Measurements from ENCODE around the gene SMYD3. TPM values are rescaled to one million over a fixed set of nuclear protein-coding genes. Genes with fewer than 3 reads are reported as not detected.
"Not testable (repeated sequence)": the region's sequence is repeated elsewhere in the genome, so short reads cannot be mapped to it uniquely, and the experiment has no call there.

The SMYD3 gene
- total RNA-seq, 8 experiments from 2014 or later = 8.8 to 39.7 (median 29.1) TPM

- Histone ChIP-seq H3K27ac (no peak overlapping the region), H3K4me1 (replicated peaks in 1 of 2) (peaks cover 6 to 7% of the 10 kb centered on the region in 2 donors), H3K4me3 (no peak overlapping the region)
- ATAC-seq (replicated peaks in 6 of 8) = no peak
- in situ Hi-C loops (cut with MboI; ENCODE audit: low pct_unique_long_range_greater_than_20kb in 2 of 9, low sequenced_read_pairs in 9 of 9, unreplicated experiment in 9 of 9) = no loop called here
- 17 to 93% (median 89%) methylated on average over 1 to 11 of the region's 13 CpGs for WGBS, 10 experiments
Observed at GRCh38 chr1:245825128-245825901, 681.8 kb downstream of the SMYD3 start.

GRCh38 chr1:245823408-245824147 lies 683.5 kb downstream of the SMYD3 start:
- Histone ChIP-seq H3K27ac (no peak overlapping the region), H3K4me3 (no peak overlapping the region), H3K4me1 (replicated peaks in 1 of 2) (peaks cover 6 to 7% of the 10 kb centered on the region in 2 donors)
- in situ Hi-C loops (cut with MboI; ENCODE audit: low pct_unique_long_range_greater_than_20kb in 2 of 9, low sequenced_read_pairs in 9 of 9, unreplicated experiment in 9 of 9) = no loop called here
- ATAC-seq (replicated peaks in 6 of 8) = no peak
- WGBS, 10 experiments = 61 to 100% (median 89%) methylated on average over 1 to 12 of the region's 13 CpGs; no CpG with 5 or more reads in 2 of the 10 experiments

GRCh38 chr1:245822996-245823395 lies 684.1 kb downstream of the SMYD3 start:
- Histone ChIP-seq H3K4me3 (no peak overlapping the region), H3K27ac (peak overlapping the region in 1 of 2 donors; percentile 11), H3K4me1 (replicated peaks in 1 of 2) (peaks cover 6 to 7% of the 10 kb centered on the region in 2 donors)
- 0 to 93% (median 82%) methylated on average over 1 to 11 of the region's 11 CpGs; no CpG with 5 or more reads in 4 of the 10 experiments for WGBS, 10 experiments
- in situ Hi-C loops (cut with MboI; ENCODE audit: low pct_unique_long_range_greater_than_20kb in 2 of 9, low sequenced_read_pairs in 9 of 9, unreplicated experiment in 9 of 9) = no loop called here
- ATAC-seq (replicated peaks in 6 of 8) = peak in 7 of 8 experiments; percentile 62 to 81 (median 76)

GRCh38 chr1:245818363-245818762 lies 688.7 kb downstream of the SMYD3 start:
- in situ Hi-C loops (cut with MboI; ENCODE audit: low pct_unique_long_range_greater_than_20kb in 2 of 9, low sequenced_read_pairs in 9 of 9, unreplicated experiment in 9 of 9); ATAC-seq (replicated peaks in 6 of 8); H3K27ac ChIP-seq; H3K4me3 ChIP-seq: not testable (repeated sequence)
- WGBS, 10 experiments = 80% methylated on average over 3 of the region's 6 CpGs; no CpG with 5 or more reads in 9 of the 10 experiments
- peaks cover 7 to 14% of the 10 kb centered on the region in 2 donors for H3K4me1 ChIP-seq (replicated peaks in 1 of 2)

GRCh38 chr1:245816496-245816895 lies 690.6 kb downstream of the SMYD3 start:
- ATAC-seq (replicated peaks in 6 of 8); H3K4me1 ChIP-seq (replicated peaks in 1 of 2); H3K4me3 ChIP-seq; in situ Hi-C loops (cut with MboI; ENCODE audit: low pct_unique_long_range_greater_than_20kb in 2 of 9, low sequenced_read_pairs in 9 of 9, unreplicated experiment in 9 of 9): not testable (repeated sequence)
- peak overlapping the region in 1 of 2 donors; percentile 26 for H3K27ac ChIP-seq
- WGBS, 10 experiments = 81 to 100% (median 85%) methylated on average over 1 to 4 of the region's 24 CpGs; no CpG with 5 or more reads in 4 of the 10 experiments

GRCh38 chr1:245814651-245815050 lies 692.4 kb downstream of the SMYD3 start:
- ATAC-seq (replicated peaks in 6 of 8) = no peak
- H3K4me1 ChIP-seq (replicated peaks in 1 of 2) = peaks cover 12 to 16% of the 10 kb centered on the region in 2 donors
- H3K27ac ChIP-seq = no peak overlapping the region
- in situ Hi-C loops (cut with MboI; ENCODE audit: low pct_unique_long_range_greater_than_20kb in 2 of 9, low sequenced_read_pairs in 9 of 9, unreplicated experiment in 9 of 9) = no loop called here
- 44 to 100% (median 73%) methylated on average over 2 to 10 of the region's 10 CpGs; no CpG with 5 or more reads in 3 of the 10 experiments for WGBS, 10 experiments
- H3K4me3 ChIP-seq = no peak overlapping the region

GRCh38 chr1:245812278-245812677 lies 694.8 kb downstream of the SMYD3 start:
- WGBS, 10 experiments = 74 to 100% (median 92%) methylated on average over 1 to 6 of the region's 6 CpGs; no CpG with 5 or more reads in 4 of the 10 experiments
- no peak for ATAC-seq (replicated peaks in 6 of 8)
- Histone ChIP-seq H3K4me3 (no peak overlapping the region), H3K4me1 (replicated peaks in 1 of 2) (peaks cover 14 to 26% of the 10 kb centered on the region in 2 donors), H3K27ac (no peak overlapping the region)
- in situ Hi-C loops (cut with MboI; ENCODE audit: low pct_unique_long_range_greater_than_20kb in 2 of 9, low sequenced_read_pairs in 9 of 9, unreplicated experiment in 9 of 9) = no loop called here

- H3K4me1 ChIP-seq (replicated peaks in 1 of 2) = peaks cover 9 to 27% of the 10 kb centered on the region in 2 donors
- no peak overlapping the region for H3K27ac ChIP-seq
- H3K4me3 ChIP-seq = no peak overlapping the region
- 23 to 70% (median 53%) methylated on average over 1 to 7 of the region's 7 CpGs; no CpG with 5 or more reads in 2 of the 10 experiments for WGBS, 10 experiments
- in situ Hi-C loops (cut with MboI; ENCODE audit: low pct_unique_long_range_greater_than_20kb in 2 of 9, low sequenced_read_pairs in 9 of 9, unreplicated experiment in 9 of 9) = no loop called here
- ATAC-seq (replicated peaks in 6 of 8) = peak in 5 of 8 experiments; percentile 65 to 86 (median 83)
Observed at GRCh38 chr1:245810789-245811337, 696.2 kb downstream of the SMYD3 start.

- no peak overlapping the region for H3K4me3 ChIP-seq
- peaks cover 9 to 29% of the 10 kb centered on the region in 2 donors for H3K4me1 ChIP-seq (replicated peaks in 1 of 2)
- WGBS, 10 experiments = 69 to 100% (median 94%) methylated on average over 1 to 5 of the region's 6 CpGs; no CpG with 5 or more reads in 3 of the 10 experiments
- in situ Hi-C loops (cut with MboI; ENCODE audit: low pct_unique_long_range_greater_than_20kb in 2 of 9, low sequenced_read_pairs in 9 of 9, unreplicated experiment in 9 of 9) = no loop called here
- peak in 5 of 8 experiments; percentile 46 to 67 (median 57) for ATAC-seq (replicated peaks in 6 of 8)
- no peak overlapping the region for H3K27ac ChIP-seq
Observed at GRCh38 chr1:245810181-245810769, 696.8 kb downstream of the SMYD3 start.

GRCh38 chr1:245809361-245809760 lies 697.7 kb downstream of the SMYD3 start:
- WGBS, 10 experiments = 77 to 100% (median 90%) methylated on average over 2 to 5 of the region's 5 CpGs; no CpG with 5 or more reads in 3 of the 10 experiments
- in situ Hi-C loops (cut with MboI; ENCODE audit: low pct_unique_long_range_greater_than_20kb in 2 of 9, low sequenced_read_pairs in 9 of 9, unreplicated experiment in 9 of 9) = no loop called here
- Histone ChIP-seq H3K4me3 (no peak overlapping the region), H3K4me1 (replicated peaks in 1 of 2) (peaks cover 9 to 32% of the 10 kb centered on the region in 2 donors), H3K27ac (no peak overlapping the region)
- ATAC-seq (replicated peaks in 6 of 8) = no peak

GRCh38 chr1:245807954-245808719 lies 698.9 kb downstream of the SMYD3 start:
- H3K4me1 ChIP-seq (replicated peaks in 1 of 2) = peaks cover 11 to 32% of the 10 kb centered on the region in 2 donors
- H3K27ac ChIP-seq = no peak overlapping the region
- in situ Hi-C loops (cut with MboI; ENCODE audit: low pct_unique_long_range_greater_than_20kb in 2 of 9, low sequenced_read_pairs in 9 of 9, unreplicated experiment in 9 of 9) = no loop called here
- no peak overlapping the region for H3K4me3 ChIP-seq
- peak in 3 of 8 experiments; percentile 82 to 97 (median 90) for ATAC-seq (replicated peaks in 6 of 8)
- WGBS, 10 experiments = 4 to 86% (median 67%) methylated on average over 2 to 7 of the region's 7 CpGs

GRCh38 chr1:245807306-245807705 lies 699.8 kb downstream of the SMYD3 start:
- Histone ChIP-seq H3K27ac (no peak overlapping the region), H3K4me3 (no peak overlapping the region), H3K4me1 (replicated peaks in 1 of 2) (peaks cover 14 to 32% of the 10 kb centered on the region in 2 donors)
- ATAC-seq (replicated peaks in 6 of 8) = peak in 1 of 8 experiments; percentile 12
- in situ Hi-C loops (cut with MboI; ENCODE audit: low pct_unique_long_range_greater_than_20kb in 2 of 9, low sequenced_read_pairs in 9 of 9, unreplicated experiment in 9 of 9) = no loop called here
- 8 to 93% (median 90%) methylated on average over 2 to 9 of the region's 10 CpGs; no CpG with 5 or more reads in 1 of the 10 experiments for WGBS, 10 experiments
